ENCODE data around the gene GBA2.

GBA2 gene

DNA sequence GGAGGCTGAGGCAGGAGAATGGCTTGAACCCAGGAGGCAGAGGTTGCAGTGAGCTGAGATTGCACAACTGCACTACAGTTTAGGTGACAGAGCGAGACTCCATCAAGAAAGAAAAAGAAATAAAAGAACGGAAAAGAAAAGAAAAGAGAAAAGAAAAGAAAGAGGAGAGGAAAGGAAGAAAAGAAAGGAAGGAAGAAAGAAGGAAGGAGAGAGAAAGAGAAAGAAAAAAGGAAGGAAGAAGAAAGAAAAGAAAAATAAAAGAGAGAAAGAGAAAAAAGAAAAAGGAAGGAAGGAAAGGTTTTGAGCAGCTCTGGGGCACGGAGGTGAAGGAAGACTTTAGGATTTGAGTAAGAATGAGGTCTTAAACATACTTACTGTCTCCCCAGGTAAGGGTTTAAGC lies 35.5 kb downstream of the GBA2 start:
- no peak for DNase-seq

DNA sequence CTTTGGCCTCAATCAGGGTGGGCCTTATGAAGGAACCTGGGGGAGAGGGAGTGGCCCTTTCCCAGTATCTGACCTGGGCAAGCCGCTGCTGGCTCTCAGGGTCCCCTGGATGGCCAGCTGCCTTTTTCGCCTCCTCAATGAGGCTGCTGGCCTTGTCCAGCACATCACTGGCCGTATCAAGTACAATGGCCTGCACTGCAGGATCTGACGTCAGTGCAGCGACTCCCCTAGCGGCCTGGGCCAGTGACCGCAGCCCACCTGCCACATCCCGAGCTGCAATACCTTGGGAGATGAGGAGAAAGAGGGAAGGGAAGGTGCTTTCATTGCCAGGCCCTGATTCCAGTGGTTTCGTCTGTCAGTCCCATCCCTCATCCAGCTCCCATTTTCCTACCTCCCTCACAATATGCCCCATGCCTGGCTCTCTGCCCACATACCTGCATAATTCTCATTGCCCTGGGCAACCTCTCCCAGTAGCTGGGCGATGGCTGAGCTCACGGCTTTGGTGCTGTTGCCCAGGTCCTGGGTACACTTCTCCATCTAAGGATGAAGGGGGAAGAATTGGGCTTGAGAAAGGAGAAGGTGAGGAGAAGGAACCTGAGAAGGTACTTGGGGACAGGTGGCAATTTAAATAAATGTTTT lies 36.1 kb downstream of the GBA2 start:
- DNase-seq, result no peak

GRCh38 chr9:35711501-35712428 lies 37.3 kb downstream of the GBA2 start:
- no peak for DNase-seq

DNA sequence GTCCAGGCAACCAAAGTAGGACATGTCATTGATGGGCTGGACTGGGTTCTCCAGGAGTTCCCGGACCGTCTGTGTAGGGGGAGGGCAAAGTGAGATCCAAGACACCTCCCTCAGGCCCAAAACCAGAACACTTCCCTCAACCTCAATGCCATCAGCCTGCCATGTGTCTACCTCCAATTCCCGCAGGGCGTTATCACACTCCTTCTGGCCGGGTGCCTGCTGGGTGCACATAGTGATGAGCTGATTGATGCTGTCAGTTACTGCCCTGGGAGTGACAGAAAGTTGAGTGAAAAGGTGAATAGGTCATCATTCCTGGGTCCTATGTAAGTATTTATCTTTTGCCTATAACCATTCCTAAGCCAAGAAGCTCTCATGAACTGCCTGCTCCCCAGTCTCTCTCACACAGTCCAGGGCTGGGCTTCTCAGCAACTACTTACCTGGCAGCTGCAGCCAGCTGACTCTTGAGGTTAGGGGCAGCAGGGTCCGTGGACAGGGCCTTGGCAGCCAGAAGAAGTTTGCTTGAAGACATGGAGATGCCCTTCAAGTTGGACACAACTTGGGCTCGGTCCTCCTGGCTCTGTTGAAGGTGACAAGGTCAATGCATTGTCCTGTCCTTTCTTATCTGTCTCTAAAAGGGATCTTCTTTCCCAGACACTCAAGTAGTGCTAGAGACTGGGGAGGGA lies 38.1 kb downstream of the GBA2 start:
- no peak for DNase-seq

GRCh38 chr9:35708146-35708545 lies 40.9 kb downstream of the GBA2 start:
- no peak for DNase-seq

GRCh38 chr9:35706951-35707350 lies 42.1 kb downstream of the GBA2 start:
- no peak for DNase-seq

GRCh38 chr9:35705836-35706430 lies 43.1 kb downstream of the GBA2 start:
- no peak for DNase-seq

GRCh38 chr9:35705372-35705771 lies 43.7 kb downstream of the GBA2 start:
- DNase-seq, result no peak

DNA sequence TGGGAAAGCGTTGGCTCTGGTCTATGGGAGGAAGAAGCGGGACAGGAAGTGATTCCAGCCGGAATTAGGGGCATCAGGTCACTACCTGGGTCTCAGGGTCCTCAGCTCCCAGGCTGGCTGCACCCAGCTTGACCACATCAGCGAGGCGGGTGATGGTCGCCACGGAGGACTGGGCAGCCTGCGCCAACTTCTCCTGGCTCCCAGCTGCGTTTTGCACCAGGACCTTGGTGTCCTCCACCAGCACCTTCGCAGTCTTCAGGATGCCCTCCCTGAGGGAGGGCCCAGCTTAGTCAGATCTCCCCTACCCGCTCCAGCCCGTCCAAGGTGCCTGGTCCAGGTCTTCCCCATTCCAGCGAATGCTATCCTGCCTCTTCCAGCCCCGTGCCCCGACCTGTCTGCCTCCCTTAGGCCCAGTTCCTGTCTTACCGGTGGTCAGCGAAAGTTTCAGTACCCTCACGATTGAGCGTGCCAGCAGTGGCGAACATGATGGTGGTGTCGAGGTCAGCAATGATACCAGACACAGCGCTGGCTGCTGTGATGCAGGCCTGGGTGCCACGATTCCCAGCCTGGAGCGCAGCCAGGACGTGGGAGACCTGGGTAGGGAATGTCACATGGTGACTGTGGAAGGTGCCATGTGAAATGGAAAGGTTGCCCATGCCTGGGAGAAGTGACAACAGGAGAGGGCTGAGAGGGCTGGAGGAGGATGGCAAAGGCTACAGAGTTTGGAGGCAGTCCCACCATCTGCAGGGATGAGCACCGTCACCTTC lies 44.9 kb downstream of the GBA2 start:
- no peak for DNase-seq

DNA sequence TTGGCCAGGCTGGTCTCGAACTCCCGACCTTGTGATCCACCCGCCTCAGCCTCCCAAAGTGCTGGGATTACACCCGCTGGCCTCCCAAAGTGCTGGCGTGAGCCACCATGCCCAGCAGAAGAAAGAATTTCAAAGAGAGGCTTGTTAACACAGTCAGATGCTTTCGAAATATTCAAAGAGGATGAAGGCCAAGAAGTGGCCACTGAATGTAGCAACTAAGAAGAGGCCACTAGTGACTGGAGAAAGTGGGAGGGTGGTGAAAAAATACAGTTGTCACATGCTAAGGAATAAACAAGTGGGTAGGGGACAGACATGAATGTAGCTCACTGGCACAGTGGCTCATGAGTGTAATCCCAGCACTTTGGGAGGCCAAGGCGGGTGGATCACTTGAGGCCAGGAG lies 46.3 kb downstream of the GBA2 start:
- no peak for DNase-seq

GRCh38 chr9:35700942-35701341 lies 48.1 kb downstream of the GBA2 start:
- no peak for DNase-seq

DNA sequence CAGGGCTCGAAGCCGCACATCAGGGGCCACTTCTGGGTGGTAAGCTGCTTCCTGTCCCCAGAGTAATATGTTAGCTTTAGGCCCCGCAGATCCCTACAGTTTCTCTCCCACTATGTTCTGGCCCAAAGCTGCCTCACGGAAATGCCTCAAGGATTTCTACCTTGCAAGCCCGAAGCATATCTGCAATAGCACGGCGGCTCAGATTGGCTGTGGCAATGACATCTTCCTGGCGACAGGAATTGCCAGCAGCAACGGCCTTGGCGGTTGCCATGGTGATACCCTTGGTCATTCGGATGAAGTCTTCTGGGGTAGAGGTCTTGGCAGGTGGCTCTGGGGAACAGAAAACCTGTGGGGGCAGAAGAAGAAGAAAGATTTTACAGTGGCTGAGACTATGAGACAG lies 49.0 kb downstream of the GBA2 start:
- no peak for DNase-seq

GRCh38 chr9:35698231-35698630 lies 50.8 kb downstream of the GBA2 start:
- DNase-seq, result no peak

DNA sequence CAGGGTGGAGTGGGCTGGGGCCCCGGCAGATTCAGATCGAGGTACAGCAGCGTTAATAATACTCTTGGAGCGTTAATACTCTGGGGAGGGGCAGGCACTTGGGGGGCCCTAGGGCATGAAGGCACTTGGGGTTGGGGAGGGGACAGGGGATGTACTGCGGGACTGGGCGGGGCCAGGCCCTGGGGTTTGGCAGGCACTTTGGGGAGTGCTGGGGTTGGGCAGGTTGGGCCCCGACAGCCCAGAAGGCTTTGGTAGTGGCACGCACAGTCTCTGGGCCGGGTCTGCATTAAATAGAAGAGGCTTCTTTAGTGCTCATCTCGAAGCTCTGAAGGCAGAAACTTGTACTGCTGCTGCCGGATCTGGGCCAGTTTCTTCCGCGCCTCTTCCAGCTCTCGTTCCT lies 51.5 kb downstream of the GBA2 start:
- DNase-seq, result no peak

DNA sequence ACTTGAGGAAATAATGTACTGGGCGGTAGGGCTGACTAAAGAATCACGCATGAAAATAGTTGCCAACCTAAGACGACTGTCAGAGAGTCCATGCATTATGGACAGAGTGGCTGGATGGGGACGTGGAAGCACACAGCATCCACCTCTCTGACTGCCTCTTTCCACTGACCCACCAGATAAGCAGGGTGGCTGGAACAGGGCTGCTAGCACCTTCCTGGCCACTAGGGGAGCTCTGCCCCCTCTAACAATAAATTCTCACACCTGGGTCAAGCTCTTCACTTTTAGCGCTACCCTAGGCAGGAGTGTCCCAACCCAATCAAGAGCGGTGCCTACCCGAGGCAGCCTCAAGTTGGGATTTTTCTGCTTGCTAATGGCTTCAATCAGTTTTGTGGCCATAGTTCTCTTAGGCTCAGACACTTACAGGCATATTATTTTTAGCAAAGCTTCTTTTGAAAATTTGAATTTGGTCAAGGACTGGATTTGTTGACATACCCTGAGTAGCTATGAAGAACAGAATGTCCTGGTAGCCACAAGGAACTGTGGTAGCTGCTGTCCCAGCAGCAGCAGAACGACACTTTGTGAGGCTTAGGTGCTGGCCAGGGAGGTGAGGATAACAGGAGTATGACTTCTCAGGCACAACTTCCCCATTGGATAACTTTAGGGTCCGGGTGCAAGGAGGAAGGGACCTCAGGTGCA lies 52.4 kb downstream of the GBA2 start:
- peak; percentile 29 for DNase-seq

DNA sequence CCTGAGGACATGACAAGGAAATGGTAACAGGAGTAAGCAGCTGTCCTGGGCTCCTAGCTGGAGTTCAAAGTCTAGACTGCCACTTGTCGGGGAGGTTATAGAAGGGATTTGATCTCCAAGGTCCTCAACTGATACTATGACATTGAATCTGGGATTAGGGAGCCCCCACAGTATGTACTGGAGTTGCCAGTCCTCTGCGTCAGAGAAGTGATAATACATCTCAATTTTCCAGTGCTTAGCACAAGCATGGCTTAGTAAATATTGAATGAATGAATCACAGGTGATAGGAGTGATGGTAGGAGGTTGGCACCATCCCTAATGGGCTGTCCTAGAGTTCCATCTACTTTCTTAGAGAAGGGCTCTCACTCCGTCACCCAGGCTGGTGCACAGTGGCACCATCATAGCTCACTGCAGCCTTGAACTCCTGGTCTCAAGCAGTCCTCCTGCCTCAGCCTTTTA lies 53.1 kb downstream of the GBA2 start:
- DNase-seq, result no peak

DNA sequence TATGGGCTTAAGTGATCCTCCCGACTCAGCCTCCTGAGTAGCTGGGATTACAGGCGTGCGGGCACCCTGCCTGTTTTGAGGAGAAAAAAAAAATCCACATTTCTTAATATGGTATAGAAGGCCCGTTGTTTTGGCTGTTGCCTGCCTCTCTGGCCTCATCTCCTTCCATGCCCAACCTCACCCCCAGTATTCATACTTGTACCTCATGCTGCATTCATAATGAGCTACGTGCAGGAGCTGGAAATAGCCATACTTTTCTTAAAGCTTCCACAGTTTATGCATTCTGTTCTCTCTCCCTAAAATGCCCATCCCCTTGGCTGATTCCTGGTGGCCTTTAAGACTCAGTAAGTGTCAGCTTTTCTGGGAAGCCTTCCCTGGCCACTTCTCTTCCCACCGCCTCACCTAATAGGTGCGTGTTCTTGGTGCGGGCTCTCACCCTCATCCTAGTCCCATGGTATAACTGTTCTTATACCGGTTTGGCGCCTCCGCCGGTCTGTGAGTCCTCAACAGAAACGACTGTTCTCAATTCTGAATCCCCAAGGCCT lies 57.2 kb downstream of the GBA2 start:
- DNase-seq, result no peak

DNA sequence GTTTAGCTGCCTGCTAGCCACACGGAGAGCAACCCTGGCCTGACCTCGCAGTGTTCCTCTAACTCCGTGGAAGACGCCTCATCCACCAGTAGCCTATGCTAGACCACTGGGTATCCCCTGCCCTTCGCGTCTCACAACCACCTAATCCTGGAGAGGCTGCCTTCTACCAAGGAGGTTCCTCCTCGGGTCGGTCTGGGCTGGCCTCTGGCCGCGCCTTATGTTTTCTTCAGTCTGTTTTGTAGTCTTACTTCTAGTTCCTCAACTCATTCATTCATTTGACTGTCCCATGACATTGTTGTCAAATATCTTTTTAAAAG lies 57.7 kb downstream of the GBA2 start:
- DNase-seq, result no peak

DNA sequence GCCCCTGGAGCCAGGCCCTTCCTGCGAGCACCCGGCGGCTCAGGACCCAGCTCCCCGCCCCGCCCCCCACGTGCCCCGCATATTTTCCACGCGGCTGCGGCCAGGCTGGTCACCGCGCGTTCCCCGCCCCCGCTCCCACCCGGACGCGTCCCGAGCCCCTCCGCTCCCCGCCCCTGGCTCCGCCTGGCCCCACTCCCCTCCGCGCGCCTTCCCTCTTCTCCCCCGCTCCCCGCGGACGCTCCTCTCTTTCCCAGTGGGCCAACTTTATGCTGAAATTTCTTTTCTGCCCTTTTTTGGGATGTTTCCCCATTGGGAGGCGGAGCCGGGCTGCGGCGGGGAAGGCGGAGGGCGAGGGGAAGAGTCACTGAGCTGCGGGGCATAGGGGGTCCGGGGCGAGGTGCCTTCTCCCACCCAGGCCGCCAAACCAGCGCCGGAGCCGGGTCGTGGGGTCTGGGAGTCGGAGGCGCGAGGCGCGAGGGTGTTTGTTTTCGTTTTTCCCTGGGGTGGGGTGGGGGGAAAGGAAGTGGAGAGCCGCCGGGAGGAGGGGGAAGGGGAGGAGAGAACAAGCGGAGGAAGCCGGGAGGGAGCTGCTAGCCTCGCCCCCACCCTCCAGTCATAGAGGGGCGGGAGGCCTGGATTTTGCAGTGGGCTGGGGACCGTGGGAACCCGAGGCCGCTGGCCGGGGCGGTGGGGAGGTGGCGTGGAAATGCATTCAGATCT lies 58.3 kb downstream of the GBA2 start:
- no peak for DNase-seq

DNA sequence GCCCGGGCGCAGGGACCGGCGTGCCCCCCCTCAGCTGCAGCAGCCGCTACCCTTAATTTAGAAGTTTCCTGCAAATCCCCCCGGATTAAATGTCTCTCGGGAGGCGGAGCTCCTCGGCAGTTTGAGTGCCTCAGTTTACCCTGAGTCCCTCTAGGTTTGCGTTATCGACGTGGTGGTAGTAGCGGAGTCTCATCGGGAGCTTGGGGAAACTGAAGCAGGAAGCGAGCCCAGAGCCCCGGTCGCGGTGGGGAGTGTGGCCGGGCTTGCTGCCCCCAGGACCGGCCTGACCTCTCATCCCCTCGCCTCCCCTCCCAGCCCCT lies 58.8 kb downstream of the GBA2 start:
- DNase-seq, result no peak

- DNase-seq, result no peak
Measured at GRCh38 chr9:35689542-35690293, 59.3 kb downstream of the GBA2 start, which contains the start of gene TPM2. TSS of gene TPM2 (minus strand) at chr9:35689925. CDS start at chr9:35689817, 108 bp downstream.

Data from NCI-H1436 (cell line).